Measurements from ENCODE around the gene TMEM132C.

TMEM132C gene

GRCh38 chr12:128629979-128630378, 363.0 kb downstream of the TMEM132C start:
- Histone ChIP-seq H3K4me3 (ENCODE audit: low read depth, low read length) (no peak overlapping the region), H3K27ac (no peak overlapping the region), H3K36me3 (replicated peaks) (no peaks in the 10 kb centered on the region), H3K27me3 (replicated peaks) (no peaks in the 10 kb centered on the region)
- DNase-seq = no peak
- no peak for TF ChIP-seq CTCF (IDR thresholded peaks at IDR 0.05; ENCODE audit: low read depth, low read length, missing control alignments)
- in situ Hi-C loops (cut with HindIII; ENCODE audit: low pct_ligation_motif_present, low sequenced_read_pairs) = no loop called here

GRCh38 chr12:128637642-128638606, 371.0 kb downstream of the TMEM132C start:
- H3K27me3 ChIP-seq (replicated peaks) = no peaks in the 10 kb centered on the region
- no peaks in the 10 kb centered on the region for H3K36me3 ChIP-seq (replicated peaks)
- DNase-seq = no peak
- in situ Hi-C loops (cut with HindIII; ENCODE audit: low pct_ligation_motif_present, low sequenced_read_pairs) = no loop called here
- TF ChIP-seq CTCF (IDR thresholded peaks at IDR 0.05; ENCODE audit: low read depth, low read length, missing control alignments) = no peak
- H3K27ac ChIP-seq = no peak overlapping the region
- no peak overlapping the region for H3K4me3 ChIP-seq (ENCODE audit: low read depth, low read length)

GRCh38 chr12:128639089-128639488, 372.1 kb downstream of the TMEM132C start:
- no peak for TF ChIP-seq CTCF (IDR thresholded peaks at IDR 0.05; ENCODE audit: low read depth, low read length, missing control alignments)
- Histone ChIP-seq H3K36me3 (replicated peaks) (no peaks in the 10 kb centered on the region), H3K4me3 (ENCODE audit: low read depth, low read length) (no peak overlapping the region), H3K27me3 (replicated peaks) (no peaks in the 10 kb centered on the region), H3K27ac (no peak overlapping the region)
- in situ Hi-C loops (cut with HindIII; ENCODE audit: low pct_ligation_motif_present, low sequenced_read_pairs) = no loop called here
- DNase-seq = no peak

GRCh38 chr12:128643155-128643554, 376.2 kb downstream of the TMEM132C start:
- no peaks in the 10 kb centered on the region for H3K27me3 ChIP-seq (replicated peaks)
- H3K36me3 ChIP-seq (replicated peaks) = no peaks in the 10 kb centered on the region
- DNase-seq = no peak
- no peak for TF ChIP-seq CTCF (IDR thresholded peaks at IDR 0.05; ENCODE audit: low read depth, low read length, missing control alignments)
- H3K27ac ChIP-seq = no peak overlapping the region
- H3K4me3 ChIP-seq (ENCODE audit: low read depth, low read length) = no peak overlapping the region
- in situ Hi-C loops (cut with HindIII; ENCODE audit: low pct_ligation_motif_present, low sequenced_read_pairs) = no loop called here

- no peak for DNase-seq
- Histone ChIP-seq H3K27ac (no peak overlapping the region), H3K27me3 (replicated peaks) (no peaks in the 10 kb centered on the region), H3K36me3 (replicated peaks) (no peaks in the 10 kb centered on the region), H3K4me3 (ENCODE audit: low read depth, low read length) (no peak overlapping the region)
- in situ Hi-C loops (cut with HindIII; ENCODE audit: low pct_ligation_motif_present, low sequenced_read_pairs) = no loop called here
- TF ChIP-seq CTCF (IDR thresholded peaks at IDR 0.05; ENCODE audit: low read depth, low read length, missing control alignments) = peak; percentile 34
These were observed 377.8 kb downstream of the TMEM132C start for GRCh38 chr12:128644664-128645296.

Measured in brain microvascular endothelial cell (primary cell).